HG03520 (cell line): ENCODE data around the gene DIP2A.
"Not testable (repeated sequence)": the region's sequence is repeated elsewhere in the genome, so short reads cannot be mapped to it uniquely, and the experiment has no call there.

Source experiments
- ATAC-seq: cut with Tn5 transposase; IDR thresholded peaks from one replicate; pipeline ENCODE4 v1.9.1; 2021; ENCODE audit warnings: mild to moderate bottlenecking, moderate library complexity; ENCODE audit not compliant: unreplicated experiment

The DIP2A gene

GRCh38 chr21:46442938-46443337 lies 15.8 kb upstream of the DIP2A start:
- ATAC-seq = no peak

- no peak for ATAC-seq
Observed at GRCh38 chr21:46443910-46444309, 14.8 kb upstream of the DIP2A start.

GRCh38 chr21:46448108-46448507 lies 10.6 kb upstream of the DIP2A start:
- no peak for ATAC-seq

DNA sequence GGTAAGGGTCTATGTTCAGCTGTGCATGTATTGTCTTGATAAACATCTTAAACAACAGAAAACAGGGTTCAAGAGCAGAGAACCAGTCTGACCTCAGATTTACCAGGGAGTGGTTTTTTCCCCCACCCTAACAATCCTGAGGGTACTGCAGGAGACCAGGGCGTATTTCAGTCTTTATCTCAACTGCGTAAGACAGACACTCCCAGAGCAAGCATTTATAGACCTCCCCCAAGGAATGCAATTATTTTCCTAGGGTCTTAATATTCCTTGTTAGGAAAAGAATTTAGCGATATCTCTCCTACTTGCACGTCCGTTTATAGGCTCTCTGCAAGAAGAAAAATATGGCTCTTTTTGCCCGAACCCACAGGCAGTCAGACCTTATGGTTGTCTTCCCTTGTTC lies 9.8 kb upstream of the DIP2A start:
- ATAC-seq = not testable (repeated sequence)

DNA sequence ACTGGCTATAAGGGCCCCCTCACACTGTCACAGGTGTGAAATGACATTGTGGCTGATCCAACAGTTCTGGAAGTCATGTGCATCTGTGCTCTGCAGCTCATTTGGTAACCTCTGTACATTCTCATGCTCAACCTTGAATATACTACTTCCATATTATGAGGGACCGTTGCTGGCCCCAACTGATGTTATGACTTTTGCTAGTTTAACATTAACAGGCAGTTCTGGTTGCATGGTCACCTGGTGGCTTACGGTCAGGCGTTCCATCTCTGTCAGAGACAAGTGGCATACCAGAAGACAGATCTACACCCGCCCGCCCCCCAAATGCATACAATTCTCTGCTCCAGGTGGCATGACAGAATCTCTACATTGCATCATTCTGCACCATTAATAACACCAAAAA lies 6.0 kb upstream of the DIP2A start:
- no peak for ATAC-seq

- no peak for ATAC-seq
Observed at GRCh38 chr21:46454142-46454541, 4.5 kb upstream of the DIP2A start.

- no peak for ATAC-seq
Observed at GRCh38 chr21:46454634-46455390, 3.9 kb upstream of the DIP2A start.

DNA sequence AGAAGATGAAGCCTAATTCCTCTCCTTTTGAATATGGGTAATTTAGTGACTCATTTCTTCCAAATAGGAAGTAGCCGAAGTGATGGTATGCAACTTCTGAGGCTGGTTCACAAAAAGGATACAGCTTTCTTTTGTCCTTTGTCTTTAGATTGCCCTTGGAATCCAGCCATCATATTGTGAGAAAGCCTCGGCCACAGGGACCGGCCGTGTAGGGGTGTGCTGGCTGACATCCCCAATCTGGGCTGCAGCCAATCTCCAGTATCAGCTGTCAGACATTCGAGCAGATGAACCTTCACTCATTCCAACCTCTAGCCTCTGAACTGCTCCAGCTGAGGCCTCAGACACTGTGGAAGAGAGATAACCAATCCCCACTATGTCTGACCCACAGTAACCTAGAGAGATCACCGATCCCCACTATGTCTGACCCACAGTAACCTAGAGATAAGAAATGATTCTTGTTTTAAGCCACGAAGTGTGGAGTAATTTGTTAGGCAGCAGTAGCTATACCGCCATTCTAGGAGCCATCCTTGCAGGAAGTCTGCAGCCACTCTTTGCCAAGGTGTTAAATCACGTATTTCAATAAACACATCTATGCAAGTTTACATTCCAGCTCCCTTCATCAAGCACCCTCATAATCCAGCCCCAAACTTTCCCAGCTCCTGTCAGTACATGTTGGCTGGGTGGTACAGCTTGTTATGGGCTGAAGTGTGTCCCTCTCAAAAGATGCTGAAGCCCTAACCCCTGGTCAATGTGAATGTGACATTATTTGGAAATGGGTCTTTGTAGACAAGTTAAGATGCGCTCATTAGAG lies 2.9 kb upstream of the DIP2A start:
- ATAC-seq = no peak

GRCh38 chr21:46456750-46457149 lies 1.9 kb upstream of the DIP2A start:
- ATAC-seq = no peak

- peak; percentile 22 for ATAC-seq
Observed at GRCh38 chr21:46457801-46458314, 833 bp upstream of the DIP2A start.

- ATAC-seq = no peak
Observed at GRCh38 chr21:46459024-46459355, 299 bp downstream of the DIP2A start.

GRCh38 chr21:46459356-46460112 lies 843 bp downstream of the DIP2A start:
- no peak for ATAC-seq

GRCh38 chr21:46461909-46462308 lies 3.2 kb downstream of the DIP2A start:
- ATAC-seq = no peak

DNA sequence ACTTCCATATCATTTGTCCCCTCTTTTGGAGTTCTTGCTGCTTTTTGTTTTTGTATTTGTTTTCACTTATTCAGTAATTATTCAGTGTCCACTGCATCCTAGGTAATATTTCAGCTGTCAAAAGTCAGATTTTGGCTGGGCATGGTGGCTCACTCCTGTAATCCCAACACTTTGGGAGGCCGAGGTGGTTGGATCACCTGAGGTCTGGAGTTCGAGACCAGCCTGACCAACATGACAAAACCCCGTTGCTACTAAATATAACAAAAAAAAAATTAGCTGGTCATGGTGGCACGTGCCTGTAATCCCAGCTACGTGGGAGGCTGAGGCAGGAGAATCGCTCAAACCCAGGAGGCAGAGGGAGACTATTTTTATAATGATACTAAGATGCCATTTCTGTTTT lies 6.5 kb downstream of the DIP2A start:
- not testable (repeated sequence) for ATAC-seq

DNA sequence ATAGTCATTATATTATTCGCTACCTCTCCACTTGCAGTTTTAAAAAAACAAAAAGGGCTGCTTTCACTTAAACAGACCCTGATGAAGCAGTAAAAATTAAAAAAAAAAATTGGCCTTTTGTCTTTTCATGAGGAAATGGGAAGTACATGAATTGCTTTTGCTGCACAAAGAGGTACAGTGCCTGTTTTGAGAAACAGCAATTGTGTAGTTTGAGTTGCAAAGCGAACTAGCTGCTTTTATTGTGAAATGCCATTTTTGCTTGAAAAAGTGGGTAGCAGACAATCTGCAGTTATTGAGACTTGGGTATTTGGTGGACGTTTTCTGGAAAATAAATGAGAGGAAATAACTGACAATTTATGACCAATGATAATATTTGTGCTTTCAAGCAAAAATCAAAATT lies 7.0 kb downstream of the DIP2A start:
- no peak for ATAC-seq

DNA sequence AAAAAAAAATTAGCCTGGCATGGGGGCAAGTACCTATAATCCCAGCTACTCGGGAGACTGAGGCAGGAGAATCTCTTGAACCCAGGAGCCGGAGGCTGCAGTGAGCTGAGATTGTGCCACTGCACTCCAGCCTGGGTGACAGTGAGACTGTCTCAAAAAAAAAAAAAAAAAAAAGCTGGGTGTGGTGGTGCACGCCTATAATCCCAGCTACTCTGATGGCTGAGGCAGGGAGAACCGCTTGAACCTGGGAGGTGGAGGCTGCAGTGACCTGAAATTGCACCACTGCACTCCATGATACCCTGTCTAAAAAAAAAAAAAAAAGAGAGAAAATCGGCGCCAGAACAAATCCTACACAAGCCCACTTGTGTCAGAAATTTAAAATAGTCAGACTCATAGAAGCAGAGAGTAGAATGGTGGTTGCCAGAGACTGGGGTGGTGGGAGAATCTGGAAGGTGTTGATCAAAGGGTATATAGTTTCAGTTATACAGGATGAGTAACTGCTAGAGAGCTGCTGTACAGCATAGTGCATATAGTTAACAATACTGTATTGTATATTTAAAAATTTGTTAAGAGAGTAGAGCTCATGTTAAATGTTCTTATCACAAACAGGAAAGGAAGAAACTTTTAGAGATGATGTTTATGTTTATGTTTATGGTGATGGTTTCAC lies 9.6 kb downstream of the DIP2A start:
- no peak for ATAC-seq

DNA sequence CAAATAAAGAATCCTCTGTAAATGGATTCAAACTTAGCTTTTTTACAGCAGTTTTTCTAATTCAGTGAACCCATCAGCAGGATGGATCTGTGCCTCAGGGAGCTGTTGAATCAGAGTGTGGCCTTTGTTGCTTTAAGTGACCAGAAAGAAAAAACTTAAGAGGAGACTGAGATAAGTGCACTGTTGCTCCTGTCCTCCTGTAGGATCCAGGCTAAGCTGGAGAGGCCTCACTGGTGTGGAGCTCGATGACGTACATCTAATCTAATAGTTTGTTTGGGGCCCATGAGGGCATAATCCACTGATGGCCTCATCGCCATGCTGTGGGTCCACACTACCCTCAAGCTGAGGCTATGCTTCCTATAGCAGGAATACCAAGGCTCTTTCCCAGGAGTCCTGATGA lies 10.6 kb downstream of the DIP2A start:
- no peak for ATAC-seq

- no peak for ATAC-seq
Observed at GRCh38 chr21:46471514-46471913, 12.8 kb downstream of the DIP2A start.

GRCh38 chr21:46472246-46472645 lies 13.6 kb downstream of the DIP2A start:
- ATAC-seq = no peak

DNA sequence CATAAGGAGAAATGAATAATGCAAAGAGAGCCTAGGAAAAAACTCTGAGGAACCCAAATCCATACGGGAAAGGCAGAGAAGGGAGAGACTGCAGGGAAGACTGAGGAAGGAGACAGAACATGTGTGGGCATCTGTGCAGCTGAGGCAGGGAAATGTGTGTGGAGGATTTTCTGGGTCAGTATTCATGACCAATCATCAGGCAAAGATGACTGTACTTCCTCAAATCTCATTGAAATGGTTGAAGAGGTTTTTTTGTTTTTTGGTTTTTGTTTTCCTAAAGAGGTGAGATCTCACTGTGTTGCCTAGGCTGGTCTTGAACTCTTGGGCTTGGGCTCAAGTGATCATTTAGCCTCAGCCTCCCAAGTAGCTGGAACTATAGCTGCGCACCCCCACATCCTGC lies 15.7 kb downstream of the DIP2A start:
- ATAC-seq = no peak

DNA sequence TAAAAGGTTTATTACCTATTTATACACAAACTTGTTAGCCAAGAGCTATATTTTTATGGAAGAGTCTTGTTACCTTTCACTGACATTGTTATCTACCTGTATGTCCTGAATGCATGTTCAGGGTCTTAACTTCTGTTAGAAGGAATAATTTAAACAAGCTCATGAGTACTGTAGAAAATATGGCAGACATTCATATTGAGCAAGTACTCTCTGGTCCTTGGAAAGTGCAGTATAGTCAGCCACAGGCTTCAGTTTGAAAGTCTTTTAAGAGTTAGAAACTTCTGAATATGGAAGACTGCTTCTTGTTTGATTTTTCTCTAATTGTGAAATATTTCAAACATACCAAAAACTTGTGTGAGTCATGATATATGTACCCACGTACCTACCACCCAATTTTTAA lies 16.6 kb downstream of the DIP2A start:
- no peak for ATAC-seq
